Mesodermal cell (in vitro differentiated cells): ENCODE measurements around the gene NCOA3.

Source experiments
- H3K27ac ChIP-seq: 2 replicates; pipeline ENCODE4 v1.7.0; 2013; ENCODE audit warnings: mild to moderate bottlenecking, low read depth, low read length, moderate library complexity; ENCODE audit not compliant: severe bottlenecking
- H3K36me3 ChIP-seq: 2 replicates; pipeline ENCODE4 v1.7.1; 2013; ENCODE audit warnings: mild to moderate bottlenecking, low read length, moderate library complexity; ENCODE audit not compliant: control insufficient read depth, insufficient read depth
- H3K4me1 ChIP-seq: one replicate; pipeline ENCODE4 v1.7.1; 2013; ENCODE audit warnings: mild to moderate bottlenecking, low read length; ENCODE audit not compliant: insufficient read depth, control insufficient read depth, poor library complexity, severe bottlenecking
- H3K4me3 ChIP-seq: 2 replicates; pipeline ENCODE4 v1.7.0; 2013; ENCODE audit warnings: low read length, control low read depth, mild to moderate bottlenecking; ENCODE audit not compliant: insufficient read depth, poor library complexity, severe bottlenecking; ENCODE audit errors: extremely low read depth
- H3K9me3 ChIP-seq: 2 replicates; pipeline ENCODE4 v1.7.1; 2013; ENCODE audit warnings: mild to moderate bottlenecking, low read length, moderate library complexity; ENCODE audit not compliant: control insufficient read depth
- WGBS, 2 experiments: methylation state at CpG; one replicate each; pipeline ENCODE4 v1.1.5; 2013; ENCODE audit warnings: missing lambda C conversion rate in 2 of 2; ENCODE audit not compliant: insufficient coverage in 2 of 2; 5-methylcytosine and 5-hydroxymethylcytosine counted together

Gene NCOA3

GRCh38 chr20:47475419-47476044 is 26.2 kb upstream of the NCOA3 start:
- WGBS, 2 experiments: 100% methylated on average over 2 to 3 of the region's 4 CpGs
- no peaks in the 10 kb centered on the region for H3K4me1 ChIP-seq

GRCh38 chr20:47476452-47476851 is 25.2 kb upstream of the NCOA3 start:
- Histone ChIP-seq H3K27ac (no peak overlapping the region), H3K9me3 (no peaks in the 10 kb centered on the region), H3K4me3 (no peak overlapping the region), H3K36me3 (no peaks in the 10 kb centered on the region), H3K4me1 (no peaks in the 10 kb centered on the region)
- 88 to 94% methylated on average over 2 of the region's 2 CpGs for WGBS, 2 experiments

More at GRCh38 chr20:47475419-47476044, 26.2 kb upstream of the NCOA3 start:
- H3K27ac ChIP-seq: no peak overlapping the region
- no peaks in the 10 kb centered on the region for H3K9me3 ChIP-seq
- no peak overlapping the region for H3K4me3 ChIP-seq
- H3K36me3 ChIP-seq: no peaks in the 10 kb centered on the region

GRCh38 chr20:47479093-47479492 is 22.6 kb upstream of the NCOA3 start:
- H3K36me3 ChIP-seq: no peaks in the 10 kb centered on the region
- no peaks in the 10 kb centered on the region for H3K9me3 ChIP-seq
- no peak overlapping the region for H3K27ac ChIP-seq
- H3K4me1 ChIP-seq: no peaks in the 10 kb centered on the region
- 93 to 97% methylated on average over 4 of the region's 4 CpGs for WGBS, 2 experiments
- H3K4me3 ChIP-seq: no peak overlapping the region

DNA sequence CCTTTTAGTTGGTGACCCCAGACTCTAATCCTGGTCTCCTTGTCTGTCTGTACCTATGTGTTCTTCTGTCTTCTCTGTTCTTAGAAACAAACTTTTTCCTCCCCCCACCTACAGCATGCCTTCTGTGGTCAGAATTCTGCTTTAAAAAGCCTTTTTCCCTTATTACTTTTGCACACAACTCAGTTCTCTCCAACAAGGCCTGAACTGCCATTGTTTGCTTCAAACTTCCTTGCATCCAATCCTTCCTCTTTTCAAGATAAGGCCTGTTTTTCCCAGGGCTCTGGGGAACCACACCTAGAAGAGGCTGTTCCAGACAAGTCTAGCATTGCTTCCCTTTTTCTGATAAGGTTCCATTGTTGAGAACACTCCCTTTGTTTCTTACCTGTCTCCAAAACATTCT is 22.2 kb upstream of the NCOA3 start:
- Histone ChIP-seq H3K9me3 (no peaks in the 10 kb centered on the region), H3K36me3 (no peaks in the 10 kb centered on the region), H3K27ac (no peak overlapping the region), H3K4me3 (no peak overlapping the region), H3K4me1 (no peaks in the 10 kb centered on the region)

GRCh38 chr20:47480239-47480638 is 21.4 kb upstream of the NCOA3 start:
- H3K9me3 ChIP-seq: no peaks in the 10 kb centered on the region
- 95 to 100% methylated on average over 1 to 4 of the region's 6 CpGs for WGBS, 2 experiments
- no peak overlapping the region for H3K4me3 ChIP-seq
- H3K36me3 ChIP-seq: no peaks in the 10 kb centered on the region
- H3K4me1 ChIP-seq: no peaks in the 10 kb centered on the region
- H3K27ac ChIP-seq: no peak overlapping the region

GRCh38 chr20:47480705-47481104 is 21.0 kb upstream of the NCOA3 start:
- no peak overlapping the region for H3K27ac ChIP-seq
- H3K36me3 ChIP-seq: no peaks in the 10 kb centered on the region
- no peaks in the 10 kb centered on the region for H3K4me1 ChIP-seq
- H3K9me3 ChIP-seq: no peaks in the 10 kb centered on the region
- no peak overlapping the region for H3K4me3 ChIP-seq

DNA sequence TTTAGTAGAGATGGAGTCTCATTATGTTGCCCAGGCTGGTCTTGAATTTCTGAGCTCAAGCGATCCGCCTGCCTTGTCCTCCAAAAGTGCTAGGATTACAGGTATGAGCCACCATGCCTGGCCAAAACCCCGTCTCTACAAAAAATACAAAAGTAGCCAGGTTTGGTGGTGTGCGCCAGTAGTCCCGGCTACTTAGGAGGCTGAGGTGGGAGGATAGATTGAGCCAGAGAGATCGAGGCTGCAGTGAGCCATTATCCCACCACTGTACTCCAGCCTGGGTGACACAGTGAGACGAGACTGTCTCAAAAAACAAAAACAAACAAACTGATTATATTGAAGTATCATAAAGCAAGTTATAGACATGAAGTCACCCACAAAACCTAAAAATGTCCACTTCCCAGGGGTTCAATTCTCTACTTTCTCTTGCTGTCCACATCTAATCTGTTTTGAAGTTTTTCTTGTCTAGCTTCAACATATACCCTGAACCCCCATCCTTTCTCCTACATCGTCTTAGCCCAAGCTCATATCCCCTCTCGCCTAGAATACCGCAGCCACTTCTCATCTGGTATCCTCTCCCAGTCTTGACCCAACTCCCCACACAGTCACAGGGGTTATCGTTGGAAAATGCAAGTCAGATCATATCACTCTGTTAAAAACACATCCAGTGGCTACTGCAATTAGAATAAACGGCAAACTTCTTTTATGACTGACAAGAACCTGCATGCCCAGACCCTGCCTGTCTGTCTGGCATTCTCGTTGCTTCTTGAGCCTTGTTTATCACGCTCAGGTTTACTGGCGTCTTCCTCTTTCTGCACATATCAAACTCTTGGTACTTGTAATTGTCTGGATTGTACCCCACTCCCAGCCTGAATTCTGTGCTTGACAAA is 20.1 kb upstream of the NCOA3 start:
- Histone ChIP-seq H3K36me3 (no peaks in the 10 kb centered on the region), H3K9me3 (no peaks in the 10 kb centered on the region)
- 88 to 91% methylated on average over 10 to 11 of the region's 15 CpGs for WGBS, 2 experiments

GRCh38 chr20:47482705-47483104 is 19.0 kb upstream of the NCOA3 start:
- no peak overlapping the region for H3K4me3 ChIP-seq
- H3K27ac ChIP-seq: no peak overlapping the region
- H3K9me3 ChIP-seq: no peaks in the 10 kb centered on the region
- H3K36me3 ChIP-seq: no peaks in the 10 kb centered on the region
- 93 to 100% methylated on average over 2 of the region's 2 CpGs for WGBS, 2 experiments
- no peaks in the 10 kb centered on the region for H3K4me1 ChIP-seq

More for the DNA sequence above, 20.1 kb upstream of the NCOA3 start:
- H3K27ac ChIP-seq: no peak overlapping the region
- H3K4me1 ChIP-seq: no peaks in the 10 kb centered on the region
- no peak overlapping the region for H3K4me3 ChIP-seq

DNA sequence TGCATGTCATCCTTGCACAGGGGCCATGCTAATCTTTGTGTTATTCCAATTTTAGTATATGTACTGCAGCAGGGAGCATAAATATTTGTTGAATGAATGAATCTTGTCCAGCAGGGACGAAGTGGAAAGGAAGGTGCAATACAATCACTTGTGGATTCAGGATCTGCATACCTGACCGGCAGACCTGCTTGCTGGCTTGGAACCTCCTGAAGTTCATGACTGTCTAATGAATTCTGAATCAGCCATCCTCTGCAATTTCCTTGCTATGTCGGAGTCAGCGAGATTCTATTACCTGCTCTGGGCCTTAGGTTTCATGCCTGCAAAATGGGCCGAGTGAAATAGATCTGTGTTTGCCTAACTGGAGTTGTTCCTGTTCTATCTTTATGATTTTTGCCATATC is 17.4 kb upstream of the NCOA3 start:
- H3K36me3 ChIP-seq: no peaks in the 10 kb centered on the region
- H3K4me1 ChIP-seq: no peaks in the 10 kb centered on the region
- 88 to 97% methylated on average over 2 of the region's 5 CpGs for WGBS, 2 experiments
- H3K27ac ChIP-seq: no peak overlapping the region
- H3K4me3 ChIP-seq: no peak overlapping the region
- H3K9me3 ChIP-seq: no peaks in the 10 kb centered on the region

GRCh38 chr20:47487175-47487917 is 14.3 kb upstream of the NCOA3 start:
- WGBS, 2 experiments: 47 to 89% methylated on average over 1 to 3 of the region's 4 CpGs
- Histone ChIP-seq H3K9me3 (no peaks in the 10 kb centered on the region), H3K27ac (no peak overlapping the region)

More at GRCh38 chr20:47487175-47487917, 14.3 kb upstream of the NCOA3 start:
- Histone ChIP-seq H3K4me1 (no peaks in the 10 kb centered on the region), H3K36me3 (no peaks in the 10 kb centered on the region), H3K4me3 (no peak overlapping the region)
